ENCODE measurements around the gene MICU1. TPM values are rescaled to one million over a fixed set of nuclear protein-coding genes. Genes with fewer than 3 reads are reported as not detected.
A peak's percentile ranks its signal among the peaks of the same experiment; 100 is the strongest.

Gene MICU1
- total RNA-seq, 6 donors from 2014 or later = 26.9 to 62.9 (median 47.6) TPM

DNA sequence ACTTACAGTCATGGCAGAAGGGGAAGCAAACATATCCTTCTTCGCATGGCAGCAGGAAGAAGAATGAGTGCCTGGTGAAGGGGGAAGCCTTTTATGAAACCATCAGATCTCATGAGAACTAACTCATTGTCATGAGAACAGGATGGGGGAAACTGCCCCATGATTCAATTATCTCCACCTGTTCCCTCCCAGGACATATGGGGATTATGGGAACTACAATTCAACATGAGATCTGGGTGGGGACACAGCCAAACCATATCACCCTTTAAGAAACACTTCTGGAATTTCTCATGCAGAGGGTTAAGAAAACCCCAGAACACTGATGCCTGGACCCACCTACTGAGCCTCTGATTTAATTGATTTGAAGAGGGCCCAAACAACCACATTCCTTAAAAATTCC is 207.9 kb downstream of the MICU1 start:
- H3K27ac ChIP-seq = no peak overlapping the region

DNA sequence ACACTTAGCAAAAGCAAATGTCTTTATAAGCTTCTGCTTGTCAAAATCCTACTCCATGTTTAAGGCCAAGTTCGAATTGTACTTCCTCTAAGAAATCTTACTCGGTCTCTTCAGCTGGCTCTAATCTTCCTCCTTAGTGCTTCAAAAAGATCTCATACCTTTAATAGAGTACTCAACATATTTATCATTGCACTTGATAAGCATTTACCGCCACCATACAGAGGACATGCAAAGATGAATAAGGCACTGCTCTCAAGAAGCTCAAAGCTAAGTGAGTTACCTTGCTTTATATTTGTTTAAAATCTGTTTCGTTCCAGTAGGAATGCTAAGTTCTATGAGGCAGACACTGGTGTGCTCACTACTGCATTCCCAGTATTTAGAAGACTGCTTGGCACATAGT is 209.2 kb downstream of the MICU1 start:
- DNase-seq = no peak
- 60 to 73% methylated on average over 4 of the region's 4 CpGs for WGBS, 2 donors
- Histone ChIP-seq H3K4me3 (no peak overlapping the region), H3K36me3 (peaks cover 0 to 22% (median 10%) of the 10 kb centered on the region in 4 donors), H3K9me3 (no peaks in the 10 kb centered on the region), H3K4me1 (no peaks in the 10 kb centered on the region), H3K27me3 (no peaks in the 10 kb centered on the region), H3K27ac (peak overlapping the region in 1 of 4 donors; percentile 11)
- TF ChIP-seq EP300 (IDR thresholded peaks at IDR 0.05) (no peak), POLR2A (IDR thresholded peaks at IDR 0.05) (no peak), POLR2AphosphoS5 (IDR thresholded peaks at IDR 0.05) (no peak)
- TF ChIP-seq, protein P1, sequence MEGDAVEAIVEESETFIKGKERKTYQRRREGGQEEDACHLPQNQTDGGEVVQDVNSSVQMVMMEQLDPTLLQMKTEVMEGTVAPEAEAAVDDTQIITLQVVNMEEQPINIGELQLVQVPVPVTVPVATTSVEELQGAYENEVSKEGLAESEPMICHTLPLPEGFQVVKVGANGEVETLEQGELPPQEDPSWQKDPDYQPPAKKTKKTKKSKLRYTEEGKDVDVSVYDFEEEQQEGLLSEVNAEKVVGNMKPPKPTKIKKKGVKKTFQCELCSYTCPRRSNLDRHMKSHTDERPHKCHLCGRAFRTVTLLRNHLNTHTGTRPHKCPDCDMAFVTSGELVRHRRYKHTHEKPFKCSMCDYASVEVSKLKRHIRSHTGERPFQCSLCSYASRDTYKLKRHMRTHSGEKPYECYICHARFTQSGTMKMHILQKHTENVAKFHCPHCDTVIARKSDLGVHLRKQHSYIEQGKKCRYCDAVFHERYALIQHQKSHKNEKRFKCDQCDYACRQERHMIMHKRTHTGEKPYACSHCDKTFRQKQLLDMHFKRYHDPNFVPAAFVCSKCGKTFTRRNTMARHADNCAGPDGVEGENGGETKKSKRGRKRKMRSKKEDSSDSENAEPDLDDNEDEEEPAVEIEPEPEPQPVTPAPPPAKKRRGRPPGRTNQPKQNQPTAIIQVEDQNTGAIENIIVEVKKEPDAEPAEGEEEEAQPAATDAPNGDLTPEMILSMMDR (IDR thresholded peaks at IDR 0.05) = no peak
- ATAC-seq (ENCODE audit: low FRiP score in 2 of 2) = peak; percentile 29 to 77

More for the DNA sequence above, 207.9 kb downstream of the MICU1 start:
- Histone ChIP-seq H3K4me3 (no peak overlapping the region), H3K4me1 (no peaks in the 10 kb centered on the region), H3K27me3 (no peaks in the 10 kb centered on the region), H3K36me3 (peaks cover 0 to 28% (median 15%) of the 10 kb centered on the region in 4 donors), H3K9me3 (no peaks in the 10 kb centered on the region)
- ATAC-seq (ENCODE audit: low FRiP score in 2 of 2) (no peak), DNase-seq (no peak)
- no peak for TF ChIP-seq POLR2AphosphoS5 (IDR thresholded peaks at IDR 0.05)
- no peak for TF ChIP-seq POLR2A (IDR thresholded peaks at IDR 0.05)
- no peak for TF ChIP-seq EP300 (IDR thresholded peaks at IDR 0.05)
- TF ChIP-seq, protein P1 (IDR thresholded peaks at IDR 0.05) = no peak
- WGBS, 2 donors = 35 to 71% methylated on average over 1 of the region's 1 CpG

DNA sequence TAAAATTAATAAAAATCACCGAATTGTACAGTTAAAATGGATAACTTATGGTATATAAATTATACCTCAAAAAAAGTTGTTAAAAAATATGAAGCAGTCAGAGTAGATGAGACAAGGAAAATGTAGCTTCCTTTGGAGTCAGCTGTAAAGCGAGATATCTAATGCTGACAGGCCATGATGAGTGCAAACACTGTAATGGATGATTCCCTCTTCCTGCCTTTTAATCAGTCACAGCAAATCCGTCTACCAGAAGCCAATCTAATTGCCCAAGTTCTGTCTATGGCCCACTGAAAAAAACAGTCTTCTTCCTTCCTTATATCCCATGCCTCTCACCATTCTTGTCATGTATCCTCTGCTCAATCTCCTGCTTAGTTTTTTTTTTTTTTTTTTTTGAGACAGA is 211.2 kb downstream of the MICU1 start:
- no peak overlapping the region for H3K27ac ChIP-seq
- no peaks in the 10 kb centered on the region for H3K9me3 ChIP-seq
- no peaks in the 10 kb centered on the region for H3K4me1 ChIP-seq
- DNase-seq (no peak), ATAC-seq (ENCODE audit: low FRiP score in 2 of 2) (no peak)
- no peak for TF ChIP-seq POLR2AphosphoS5 (IDR thresholded peaks at IDR 0.05)
- WGBS, 2 donors = 56 to 64% methylated on average over 3 of the region's 3 CpGs
- no peak overlapping the region for H3K4me3 ChIP-seq
- peaks cover 0 to 6% (median 3%) of the 10 kb centered on the region in 4 donors for H3K36me3 ChIP-seq
- H3K27me3 ChIP-seq = no peaks in the 10 kb centered on the region

DNA sequence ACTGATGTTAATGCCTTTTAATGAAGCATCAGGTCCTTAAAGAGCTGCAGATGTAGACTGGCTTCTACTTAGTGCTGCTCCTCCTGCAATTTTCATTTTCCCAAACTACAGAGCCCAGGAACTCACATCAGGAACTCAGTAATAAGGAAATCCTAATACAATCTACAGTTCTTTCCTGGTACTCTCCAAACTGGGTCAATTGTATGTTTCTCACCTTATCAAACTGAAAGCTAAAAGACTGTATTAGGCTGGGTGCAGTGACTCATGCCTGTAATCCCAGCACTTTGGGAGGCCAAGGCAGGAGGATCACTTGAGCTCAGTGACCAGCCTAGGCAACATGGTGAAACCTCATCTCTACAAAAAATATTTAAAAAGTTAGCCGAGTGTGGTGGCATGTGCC is 216.7 kb downstream of the MICU1 start:
- TF ChIP-seq, protein P1 (IDR thresholded peaks at IDR 0.05) = no peak
- TF ChIP-seq POLR2A (IDR thresholded peaks at IDR 0.05) (no peak), POLR2AphosphoS5 (IDR thresholded peaks at IDR 0.05) (no peak), EP300 (IDR thresholded peaks at IDR 0.05) (no peak)
- 100% methylated on average over 1 of the region's 1 CpG for WGBS, 2 donors
- H3K4me1 ChIP-seq = no peaks in the 10 kb centered on the region
- H3K4me3 ChIP-seq = no peak overlapping the region
- no peak overlapping the region for H3K27ac ChIP-seq
- H3K9me3 ChIP-seq = no peaks in the 10 kb centered on the region
- H3K27me3 ChIP-seq = no peaks in the 10 kb centered on the region
- DNase-seq (no peak), ATAC-seq (ENCODE audit: low FRiP score in 2 of 2) (no peak)
- H3K36me3 ChIP-seq = peaks cover 0 to 5% (median 3%) of the 10 kb centered on the region in 4 donors

DNA sequence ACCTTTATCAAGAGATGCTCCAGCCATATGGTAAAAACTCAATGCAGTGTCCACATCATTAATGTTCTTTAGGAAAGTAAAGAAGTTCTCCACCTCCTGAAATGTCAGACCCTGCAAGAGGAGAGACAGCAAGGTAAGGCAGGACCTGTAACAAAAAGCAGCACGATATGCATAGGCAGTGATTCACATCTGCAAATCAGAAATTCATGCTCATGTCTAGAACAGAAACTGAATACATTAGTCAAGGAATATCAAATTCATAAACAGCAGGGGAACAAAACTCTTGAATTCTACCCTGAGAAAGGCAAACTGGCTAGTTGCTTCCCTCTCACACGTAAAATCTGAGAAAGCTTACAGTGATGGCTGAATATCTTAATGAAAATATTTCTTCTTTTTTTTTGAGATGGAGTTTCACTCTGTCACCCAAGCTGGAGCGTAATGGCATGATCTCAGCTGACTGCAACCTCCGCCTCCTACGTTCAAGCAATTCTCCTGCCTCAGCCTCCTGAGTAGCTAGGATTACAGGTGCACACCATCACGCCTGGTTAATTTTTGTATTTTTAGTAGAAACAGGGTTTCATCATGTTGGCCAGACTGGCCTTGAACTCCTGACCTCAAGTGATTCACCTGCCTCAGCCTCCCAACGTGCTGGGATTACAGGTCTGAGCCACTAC is 217.8 kb downstream of the MICU1 start:
- WGBS, 2 donors = 95 to 97% methylated on average over 7 of the region's 7 CpGs
- no peak for TF ChIP-seq EP300 (IDR thresholded peaks at IDR 0.05)
- TF ChIP-seq, protein P1 (IDR thresholded peaks at IDR 0.05) = no peak
- no peak for TF ChIP-seq POLR2AphosphoS5 (IDR thresholded peaks at IDR 0.05)
- TF ChIP-seq POLR2A (IDR thresholded peaks at IDR 0.05) = no peak
- Histone ChIP-seq H3K9me3 (no peaks in the 10 kb centered on the region), H3K36me3 (no peaks in the 10 kb centered on the region), H3K27ac (no peak overlapping the region), H3K4me3 (no peak overlapping the region), H3K4me1 (no peaks in the 10 kb centered on the region), H3K27me3 (no peaks in the 10 kb centered on the region)
- ATAC-seq (ENCODE audit: low FRiP score in 2 of 2) = no peak
- DNase-seq = no peak

Data from upper lobe of left lung (tissue), 6 donors.